DND-41 (cell line): ENCODE results near the gene PAFAH2.

Experiments used
- CTCF ChIP-seq: IDR thresholded peaks from 2 replicates; pipeline ENCODE4 v1.5.1; 2012; ENCODE audit warnings: borderline replicate concordance, low read length, moderate library complexity, mild to moderate bottlenecking; ENCODE audit not compliant: poor library complexity, severe bottlenecking; ENCODE audit errors: extremely low read depth
- EZH2 ChIP-seq: IDR thresholded peaks from 3 replicates; pipeline ENCODE4 v1.6.1; 2012; ENCODE audit warnings: borderline replicate concordance, low read depth, mild to moderate bottlenecking, moderate library complexity, low read length, inconsistent platforms; ENCODE audit not compliant: severe bottlenecking

GRCh38 chr1:26006710-26007109 is 8.8 kb upstream of the PAFAH2 start:
- TF ChIP-seq CTCF (no peak), EZH2 (no peak)
